ENCODE data around the gene CD2. TPM values are rescaled to one million over a fixed set of nuclear protein-coding genes. Genes with fewer than 3 reads are reported as not detected.
A peak's percentile ranks its signal among the peaks of the same experiment; 100 is the strongest.

The CD2 gene
- total and polyA plus RNA-seq, 3 experiments from 2014 or later, result 353 to 440 (median 364) TPM

DNA sequence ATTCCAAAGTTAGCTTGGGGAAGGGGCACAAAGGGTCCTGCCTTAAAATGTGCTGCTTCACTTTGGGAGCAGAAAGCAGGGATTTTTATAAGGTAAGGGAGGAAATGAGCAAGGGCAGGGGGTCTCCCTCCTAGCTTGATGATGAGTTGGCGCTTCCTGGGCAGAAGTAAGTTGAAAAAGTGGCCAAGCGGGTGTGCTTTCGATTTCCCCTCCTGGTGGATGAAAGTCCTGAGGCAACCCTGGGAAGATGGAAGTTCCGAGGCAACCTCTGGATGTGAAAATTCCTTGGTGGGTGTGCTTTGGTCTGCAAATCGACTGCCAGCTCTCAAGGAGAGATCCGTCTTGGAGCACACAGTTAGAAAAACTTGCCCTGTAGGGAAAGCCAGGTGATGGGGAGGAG lies 41.7 kb upstream of the CD2 start:
- H3K27me3 ChIP-seq (ENCODE audit: insufficient read depth, low read length, poor library complexity, severe bottlenecking), result no peaks in the 10 kb centered on the region

DNA sequence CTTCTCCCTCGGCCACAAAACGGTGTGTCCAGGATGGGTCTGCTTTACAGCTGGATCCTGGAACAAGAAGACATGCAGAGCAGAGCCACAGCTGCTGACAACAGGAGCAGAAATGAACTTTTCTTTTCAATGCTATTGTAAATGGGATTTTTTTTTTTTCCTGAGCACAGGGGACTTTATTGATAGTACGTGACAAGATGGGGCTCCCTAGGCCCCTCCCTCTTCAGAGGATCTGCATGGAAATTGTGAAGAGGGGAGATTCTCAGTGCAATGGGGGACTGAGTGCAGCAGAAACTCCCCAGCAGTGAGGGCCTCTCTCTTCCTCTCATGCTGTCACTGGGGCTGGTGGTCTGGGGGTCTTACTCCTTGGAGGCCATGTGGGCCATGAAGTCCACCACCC lies 40.8 kb upstream of the CD2 start:
- Histone ChIP-seq H3K36me3 (ENCODE audit: insufficient read depth, low read length) (no peaks in the 10 kb centered on the region), H3K9me3 (ENCODE audit: low read length) (no peaks in the 10 kb centered on the region), H3K27me3 (ENCODE audit: insufficient read depth, low read length, poor library complexity, severe bottlenecking) (no peaks in the 10 kb centered on the region), H3K4me1 (ENCODE audit: insufficient read depth, low read length) (no peaks in the 10 kb centered on the region), H3K4me3 (ENCODE audit: low read length) (no peak overlapping the region), H3K27ac (ENCODE audit: low read depth, low read length) (no peak overlapping the region)
- POLR2A ChIA-PET, result no interaction called here
- no peaks in the 10 kb centered on the region for H3K36me3 Mint-ChIP-seq
- no peak overlapping the region for H3K27ac Mint-ChIP-seq
- H3K4me1 Mint-ChIP-seq, result no peaks in the 10 kb centered on the region
- no peaks in the 10 kb centered on the region for H3K9me3 Mint-ChIP-seq
- CTCF ChIA-PET, result no interaction called here
- peaks cover 6 to 24% of the 10 kb centered on the region in 2 donors for H3K27me3 Mint-ChIP-seq
- DNase-seq, result no peak
- no peak overlapping the region for H3K4me3 Mint-ChIP-seq

More for the DNA sequence above, 41.7 kb upstream of the CD2 start:
- ChIA-PET POLR2A (no interaction called here), CTCF (no interaction called here)
- no peaks in the 10 kb centered on the region for H3K4me1 Mint-ChIP-seq
- H3K27ac Mint-ChIP-seq, result no peak overlapping the region
- Histone ChIP-seq H3K36me3 (ENCODE audit: insufficient read depth, low read length) (no peaks in the 10 kb centered on the region), H3K4me1 (ENCODE audit: insufficient read depth, low read length) (no peaks in the 10 kb centered on the region), H3K9me3 (ENCODE audit: low read length) (no peaks in the 10 kb centered on the region), H3K27ac (ENCODE audit: low read depth, low read length) (no peak overlapping the region), H3K4me3 (ENCODE audit: low read length) (no peak overlapping the region)
- H3K9me3 Mint-ChIP-seq, result no peaks in the 10 kb centered on the region
- DNase-seq, result no peak
- H3K4me3 Mint-ChIP-seq, result no peak overlapping the region
- H3K27me3 Mint-ChIP-seq, result peaks cover 5 to 34% of the 10 kb centered on the region in 2 donors
- H3K36me3 Mint-ChIP-seq, result peaks cover 0 to 8% (median 0%) of the 10 kb centered on the region in 3 donors

DNA sequence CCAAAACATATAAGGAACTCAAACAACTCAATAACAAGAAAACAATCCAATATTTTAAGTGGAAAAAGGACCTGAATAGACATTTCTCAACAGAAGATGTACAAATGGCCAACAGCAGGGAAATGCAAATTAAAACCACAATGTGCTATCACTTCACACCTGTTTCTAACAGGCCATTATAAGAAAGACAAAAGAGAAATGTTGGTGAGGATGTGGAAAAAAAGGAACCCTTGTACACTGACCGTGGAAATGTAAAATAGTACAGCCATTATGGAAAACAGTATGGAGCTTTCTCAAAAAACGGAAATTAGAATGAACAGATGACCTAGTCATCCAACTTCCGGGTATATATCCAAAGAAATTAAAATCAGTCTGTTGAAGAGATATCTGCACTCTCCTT lies 37.8 kb upstream of the CD2 start:
- POLR2A ChIA-PET, result no interaction called here
- Histone ChIP-seq H3K9me3 (ENCODE audit: low read length) (no peaks in the 10 kb centered on the region), H3K27me3 (ENCODE audit: insufficient read depth, low read length, poor library complexity, severe bottlenecking) (no peaks in the 10 kb centered on the region), H3K4me1 (ENCODE audit: insufficient read depth, low read length) (no peaks in the 10 kb centered on the region), H3K36me3 (ENCODE audit: insufficient read depth, low read length) (no peaks in the 10 kb centered on the region), H3K4me3 (ENCODE audit: low read length) (no peak overlapping the region), H3K27ac (ENCODE audit: low read depth, low read length) (no peak overlapping the region)
- no peak overlapping the region for H3K27ac Mint-ChIP-seq
- peaks cover 0 to 1% (median 0%) of the 10 kb centered on the region in 5 donors for H3K9me3 Mint-ChIP-seq
- peaks cover 6 to 15% of the 10 kb centered on the region in 2 donors for H3K27me3 Mint-ChIP-seq
- CTCF ChIA-PET, result no interaction called here
- no peaks in the 10 kb centered on the region for H3K4me1 Mint-ChIP-seq
- no peak overlapping the region for H3K4me3 Mint-ChIP-seq
- H3K36me3 Mint-ChIP-seq, result no peaks in the 10 kb centered on the region
- DNase-seq, result no peak

DNA sequence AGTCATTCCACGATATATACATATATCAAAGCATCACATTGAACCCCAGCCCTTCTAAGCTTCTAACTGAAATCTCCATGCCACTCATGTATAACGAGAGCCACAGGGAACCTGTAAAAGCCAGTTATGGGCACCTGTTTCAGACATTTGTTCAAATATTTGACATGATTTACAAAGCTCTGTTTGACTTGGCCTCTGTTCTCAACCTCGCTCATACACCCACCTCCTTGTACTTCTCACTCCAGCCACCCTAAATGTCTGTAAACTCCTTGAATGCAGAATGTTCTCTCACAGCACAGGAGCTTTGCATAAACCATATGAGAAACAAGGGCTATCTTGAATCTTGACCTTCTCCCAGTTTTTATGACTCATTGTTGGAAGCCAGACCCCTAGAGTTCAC lies 36.9 kb upstream of the CD2 start:
- Histone ChIP-seq H3K36me3 (ENCODE audit: insufficient read depth, low read length) (no peaks in the 10 kb centered on the region), H3K4me1 (ENCODE audit: insufficient read depth, low read length) (no peaks in the 10 kb centered on the region), H3K4me3 (ENCODE audit: low read length) (no peak overlapping the region), H3K27ac (ENCODE audit: low read depth, low read length) (no peak overlapping the region), H3K9me3 (ENCODE audit: low read length) (no peaks in the 10 kb centered on the region), H3K27me3 (ENCODE audit: insufficient read depth, low read length, poor library complexity, severe bottlenecking) (no peaks in the 10 kb centered on the region)
- Mint-ChIP-seq H3K27ac (no peak overlapping the region), H3K27me3 (peaks cover 6 to 15% of the 10 kb centered on the region in 2 donors), H3K9me3 (peaks cover 0 to 1% (median 0%) of the 10 kb centered on the region in 5 donors), H3K36me3 (no peaks in the 10 kb centered on the region), H3K4me3 (no peak overlapping the region), H3K4me1 (no peaks in the 10 kb centered on the region)
- CTCF ChIA-PET, result interaction anchor here (1.2 kb wide), 1 partner anchor 9 kb away, joined by 5 read pairs; no protein-coding TSS in a partner anchor
- POLR2A ChIA-PET, result no interaction called here
- no peak for DNase-seq

DNA sequence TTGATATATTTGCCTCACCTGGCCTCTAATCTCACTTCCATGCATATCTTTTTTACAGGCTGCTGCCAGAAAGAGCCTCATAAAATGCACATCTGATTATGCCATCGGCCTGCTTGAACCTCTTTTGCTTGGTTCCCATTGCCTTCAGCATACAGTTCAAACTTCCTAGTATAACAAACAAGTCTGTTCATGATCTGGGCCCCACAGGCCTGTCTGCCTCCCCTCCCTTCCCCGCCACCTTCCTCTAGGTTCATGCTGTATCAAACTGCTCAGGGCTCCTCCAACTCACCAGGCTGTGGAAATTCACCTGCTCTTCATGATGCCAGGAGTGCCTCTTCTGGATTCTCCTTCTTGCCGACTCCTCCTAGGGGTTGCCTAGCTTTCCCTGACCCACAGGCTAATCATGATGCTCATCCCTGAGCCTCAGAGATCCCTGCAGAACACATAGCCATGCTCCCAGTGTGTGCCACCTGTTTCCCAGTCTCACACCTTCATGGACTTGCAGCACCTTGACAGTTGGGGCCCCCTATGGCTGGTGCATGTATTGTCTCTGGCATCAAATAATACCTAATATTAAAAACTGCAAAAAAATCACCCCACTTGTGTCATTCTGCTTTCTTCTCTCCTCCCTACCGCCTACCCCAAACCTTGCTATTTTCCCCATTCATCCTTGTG lies 33.7 kb upstream of the CD2 start:
- H3K9me3 ChIP-seq (ENCODE audit: low read length), result no peaks in the 10 kb centered on the region
- Mint-ChIP-seq H3K4me3 (no peak overlapping the region), H3K9me3 (peaks cover 0 to 1% (median 0%) of the 10 kb centered on the region in 5 donors), H3K4me1 (peaks cover 3 to 5% (median 4%) of the 10 kb centered on the region in 3 donors), H3K27me3 (peaks cover 2 to 6% of the 10 kb centered on the region in 2 donors), H3K27ac (no peak overlapping the region), H3K36me3 (no peaks in the 10 kb centered on the region)
- CTCF ChIA-PET, result no interaction called here
- DNase-seq, result no peak
- no peaks in the 10 kb centered on the region for H3K27me3 ChIP-seq (ENCODE audit: insufficient read depth, low read length, poor library complexity, severe bottlenecking)
- H3K27ac ChIP-seq (ENCODE audit: low read depth, low read length), result no peak overlapping the region
- POLR2A ChIA-PET, result no interaction called here
- no peak overlapping the region for H3K4me3 ChIP-seq (ENCODE audit: low read length)
- H3K4me1 ChIP-seq (ENCODE audit: insufficient read depth, low read length), result no peaks in the 10 kb centered on the region
- H3K36me3 ChIP-seq (ENCODE audit: insufficient read depth, low read length), result no peaks in the 10 kb centered on the region

DNA sequence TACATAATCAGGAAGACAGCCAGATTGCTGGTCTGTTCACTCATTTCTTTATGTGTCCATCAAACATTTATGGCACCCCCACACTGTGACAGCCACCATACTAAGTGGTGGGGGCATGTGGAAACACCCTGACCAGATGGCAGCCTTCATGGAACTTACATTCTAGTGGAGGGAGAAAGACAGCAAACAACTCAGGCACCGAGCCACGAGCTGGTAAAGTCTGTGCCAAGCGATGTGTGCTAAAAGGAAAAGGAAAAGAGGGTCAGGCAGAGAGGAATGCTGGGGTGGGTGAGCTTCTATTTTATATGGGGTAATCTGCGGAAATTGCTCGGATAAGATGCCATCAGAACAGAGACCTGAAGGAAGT lies 33.2 kb upstream of the CD2 start:
- H3K36me3 Mint-ChIP-seq, result no peaks in the 10 kb centered on the region
- POLR2A ChIA-PET, result no interaction called here
- H3K27me3 Mint-ChIP-seq, result peaks cover 2 to 4% of the 10 kb centered on the region in 2 donors
- peaks cover 4 to 5% (median 5%) of the 10 kb centered on the region in 3 donors for H3K4me1 Mint-ChIP-seq
- no peak overlapping the region for H3K27ac Mint-ChIP-seq
- Histone ChIP-seq H3K9me3 (ENCODE audit: low read length) (no peaks in the 10 kb centered on the region), H3K4me1 (ENCODE audit: insufficient read depth, low read length) (no peaks in the 10 kb centered on the region), H3K27me3 (ENCODE audit: insufficient read depth, low read length, poor library complexity, severe bottlenecking) (no peaks in the 10 kb centered on the region), H3K36me3 (ENCODE audit: insufficient read depth, low read length) (no peaks in the 10 kb centered on the region), H3K4me3 (ENCODE audit: low read length) (no peak overlapping the region), H3K27ac (ENCODE audit: low read depth, low read length) (no peak overlapping the region)
- no peak for DNase-seq
- CTCF ChIA-PET, result no interaction called here
- H3K4me3 Mint-ChIP-seq, result no peak overlapping the region
- H3K9me3 Mint-ChIP-seq, result peaks cover 0 to 1% (median 0%) of the 10 kb centered on the region in 5 donors

DNA sequence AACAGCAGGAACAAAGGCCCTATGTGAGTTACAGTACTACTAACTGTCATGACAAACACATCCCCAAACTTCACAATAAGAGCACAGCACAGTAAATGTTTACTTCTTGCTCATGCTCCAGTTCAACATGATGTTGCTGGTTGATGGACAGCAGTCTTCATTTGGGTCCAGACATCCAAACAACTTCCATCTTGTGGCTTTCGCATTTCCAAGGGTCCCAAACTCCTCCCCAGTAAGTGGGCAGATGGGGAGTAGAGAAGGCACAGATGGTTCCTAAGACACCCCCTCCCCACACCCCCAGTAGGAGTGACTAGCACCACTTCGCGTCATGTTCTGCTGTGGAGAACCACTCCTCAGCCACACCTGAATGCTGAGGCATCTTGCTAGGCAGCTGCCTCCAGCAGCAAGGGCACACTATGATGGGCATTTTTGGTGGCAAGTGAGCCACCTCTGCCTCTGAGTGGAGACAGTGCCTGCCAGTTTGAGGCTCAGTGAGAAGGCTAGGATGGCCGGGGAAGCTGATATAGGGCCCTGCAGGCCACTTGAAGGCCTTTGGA lies 32.7 kb upstream of the CD2 start:
- Histone ChIP-seq H3K4me3 (ENCODE audit: low read length) (no peak overlapping the region), H3K9me3 (ENCODE audit: low read length) (no peaks in the 10 kb centered on the region), H3K4me1 (ENCODE audit: insufficient read depth, low read length) (no peaks in the 10 kb centered on the region), H3K27ac (ENCODE audit: low read depth, low read length) (no peak overlapping the region), H3K36me3 (ENCODE audit: insufficient read depth, low read length) (no peaks in the 10 kb centered on the region), H3K27me3 (ENCODE audit: insufficient read depth, low read length, poor library complexity, severe bottlenecking) (no peaks in the 10 kb centered on the region)
- peaks cover 5 to 9% (median 7%) of the 10 kb centered on the region in 3 donors for H3K4me1 Mint-ChIP-seq
- ChIA-PET POLR2A (no interaction called here), CTCF (no interaction called here)
- no peak overlapping the region for H3K4me3 Mint-ChIP-seq
- H3K27ac Mint-ChIP-seq, result peak overlapping the region in 3 of 8 donors; percentile 9 to 43 (median 17)
- DNase-seq, result no peak
- H3K36me3 Mint-ChIP-seq, result no peaks in the 10 kb centered on the region
- H3K9me3 Mint-ChIP-seq, result peaks cover 0 to 1% (median 0%) of the 10 kb centered on the region in 5 donors
- peaks cover 2 to 4% of the 10 kb centered on the region in 2 donors for H3K27me3 Mint-ChIP-seq

DNA sequence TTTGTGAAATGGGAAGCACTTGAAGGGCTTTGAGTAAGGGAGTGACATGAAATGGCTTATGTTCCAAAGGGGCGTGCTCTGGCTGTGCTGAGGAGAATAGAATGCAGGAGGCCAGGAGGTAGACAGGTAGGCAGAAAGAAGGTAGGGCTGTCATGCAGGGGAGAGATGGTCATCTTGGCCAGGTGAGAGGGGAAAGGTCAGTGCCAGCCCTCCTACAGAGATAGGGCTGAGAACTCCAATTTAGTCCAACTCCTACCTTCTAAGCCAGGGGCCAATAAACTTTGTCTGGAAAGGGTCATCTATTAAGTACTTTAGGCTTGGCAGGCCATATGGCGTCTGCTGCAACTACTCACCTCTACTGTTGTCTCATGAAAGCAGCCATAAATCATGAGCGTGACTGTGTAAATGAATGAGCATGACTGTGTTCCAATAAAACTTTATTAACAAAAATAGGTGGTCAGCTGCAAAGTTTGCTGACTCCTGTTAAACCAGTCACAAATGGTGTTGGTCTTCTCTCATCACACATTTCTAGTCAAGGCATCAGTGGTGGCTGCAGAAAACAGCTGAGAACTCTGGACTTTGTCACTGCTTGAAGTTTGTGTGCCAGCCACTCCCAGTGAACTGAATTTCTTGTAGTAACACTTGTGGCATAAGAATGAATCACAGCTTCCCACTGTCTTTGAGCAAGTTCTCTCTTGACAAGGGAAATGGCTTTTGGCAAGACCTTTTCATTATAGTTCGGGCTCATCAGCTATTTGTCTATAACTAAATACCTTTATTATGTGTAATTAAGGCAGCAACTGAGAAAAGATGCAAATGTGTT lies 32.0 kb upstream of the CD2 start:
- Mint-ChIP-seq H3K27ac (peak overlapping the region in 3 of 8 donors; percentile 9 to 43 (median 17)), H3K4me1 (peaks cover 10 to 14% (median 11%) of the 10 kb centered on the region in 3 donors), H3K36me3 (no peaks in the 10 kb centered on the region), H3K4me3 (no peak overlapping the region), H3K27me3 (peaks cover 0 to 2% of the 10 kb centered on the region in 2 donors), H3K9me3 (peaks cover 0 to 1% (median 0%) of the 10 kb centered on the region in 5 donors)
- Histone ChIP-seq H3K27me3 (ENCODE audit: insufficient read depth, low read length, poor library complexity, severe bottlenecking) (no peaks in the 10 kb centered on the region), H3K4me1 (ENCODE audit: insufficient read depth, low read length) (no peaks in the 10 kb centered on the region), H3K36me3 (ENCODE audit: insufficient read depth, low read length) (no peaks in the 10 kb centered on the region), H3K27ac (ENCODE audit: low read depth, low read length) (no peak overlapping the region), H3K9me3 (ENCODE audit: low read length) (no peaks in the 10 kb centered on the region), H3K4me3 (ENCODE audit: low read length) (no peak overlapping the region)
- POLR2A ChIA-PET, result no interaction called here
- CTCF ChIA-PET, result interaction anchor here (0.6 to 3.7 kb wide), 4 partner anchors 11 to 332 kb away, joined by 3 to 26 read pairs (median 12); no protein-coding TSS in a partner anchor
- DNase-seq, result no peak

Data from CD8-positive, alpha-beta memory T cell (primary cell).